ENCODE measurements around the gene FLT4.
"Not testable (repeated sequence)": the region's sequence is repeated elsewhere in the genome, so short reads cannot be mapped to it uniquely, and the experiment has no call there.

FLT4 gene

GRCh38 chr5:180675036-180675635, 25.7 kb upstream of the FLT4 start:
- Histone ChIP-seq H3F3A (ENCODE audit: insufficient read depth) (no peaks in the 10 kb centered on the region), H3K4me3 (ENCODE audit: insufficient read depth, low read length, poor library complexity, severe bottlenecking) (no peak overlapping the region), H3K36me3 (ENCODE audit: low read length) (no peaks in the 10 kb centered on the region), H3K27ac (ENCODE audit: low read depth, low read length) (no peak overlapping the region), H3K9ac (ENCODE audit: low read length) (no peak overlapping the region), H3K9me2 (replicated peaks; ENCODE audit: insufficient read depth, low read length) (no peaks in the 10 kb centered on the region), H4K20me1 (ENCODE audit: low read depth, low read length) (no peaks in the 10 kb centered on the region), H3K79me2 (ENCODE audit: insufficient read depth, low read length) (no peaks in the 10 kb centered on the region), H2AFZ (ENCODE audit: low read depth, low read length, severe bottlenecking) (no peak overlapping the region), H3K4me2 (ENCODE audit: low read depth, low read length, poor library complexity, severe bottlenecking) (no peak overlapping the region), H3K27me3 (ENCODE audit: low read length) (no peaks in the 10 kb centered on the region), H3K9me3 (ENCODE audit: insufficient read depth, low read length) (no peaks in the 10 kb centered on the region)
- TF ChIP-seq EZH2phosphoT487 (conservative IDR thresholded peaks at IDR 0.05; ENCODE audit: low read length) (no peak), CTCF (IDR thresholded peaks at IDR 0.05; ENCODE audit: insufficient read depth, low read length, poor library complexity, severe bottlenecking) (no peak)

DNA sequence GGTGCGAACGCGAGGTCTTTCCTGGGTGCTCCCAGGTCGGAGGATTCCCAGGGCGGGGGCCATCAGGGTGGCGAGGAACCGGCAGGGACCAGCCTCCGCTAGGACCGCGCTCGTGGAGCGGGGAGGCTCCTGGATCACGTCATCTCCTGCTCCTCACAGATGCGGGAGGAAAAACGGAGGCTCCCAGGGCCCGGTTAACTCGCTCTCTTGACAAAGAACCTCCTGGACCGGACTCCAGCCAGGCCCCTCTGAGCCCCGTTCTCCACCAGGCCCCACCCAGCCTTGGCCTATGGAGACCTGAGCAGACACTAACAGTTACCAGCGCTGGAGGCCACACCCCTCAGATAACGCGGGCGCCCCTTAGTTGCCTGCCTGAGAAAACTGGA, 24.7 kb upstream of the FLT4 start:
- not testable (repeated sequence) for H3K4me2 ChIP-seq (ENCODE audit: low read depth, low read length, poor library complexity, severe bottlenecking)

DNA sequence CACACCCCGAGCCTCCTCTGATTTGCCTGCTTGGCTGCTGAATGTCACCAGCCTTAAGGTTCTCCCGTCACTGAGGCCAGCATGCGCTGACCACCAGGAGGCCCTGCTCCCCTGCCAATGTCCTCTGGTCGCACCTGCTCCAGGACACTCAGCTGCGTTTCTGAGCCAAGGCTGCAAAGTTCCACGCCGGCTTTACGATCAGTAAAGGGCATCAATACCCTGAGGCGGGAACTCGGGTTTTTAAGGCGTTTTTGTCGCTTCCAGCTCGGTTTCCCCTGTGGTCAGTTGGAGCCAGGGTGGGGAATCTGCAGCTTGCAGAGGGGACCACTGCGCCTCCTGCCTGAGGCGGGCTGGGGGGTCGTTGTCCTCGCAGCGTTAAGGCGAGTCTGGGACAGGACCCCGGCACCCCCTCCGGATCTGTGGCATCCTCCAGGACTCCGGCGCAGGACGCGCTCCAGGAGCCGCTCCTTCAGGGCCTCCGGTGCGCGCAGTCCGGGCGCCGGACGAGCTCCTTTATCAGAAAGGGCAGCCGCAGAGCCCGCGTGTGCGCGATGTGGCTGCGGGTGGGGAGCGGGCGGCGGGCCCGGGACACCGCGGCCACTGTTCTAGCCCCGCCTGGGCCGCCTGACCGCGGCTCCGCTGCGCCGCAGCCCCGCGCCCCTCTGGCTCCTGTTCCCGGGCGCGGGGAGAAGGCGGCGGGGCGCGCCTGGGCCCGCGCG, 24.1 kb upstream of the FLT4 start:
- Histone ChIP-seq H3K4me2 (ENCODE audit: low read depth, low read length, poor library complexity, severe bottlenecking) (no peak overlapping the region), H3F3A (ENCODE audit: insufficient read depth) (no peaks in the 10 kb centered on the region), H3K9me3 (ENCODE audit: insufficient read depth, low read length) (no peaks in the 10 kb centered on the region), H2AFZ (ENCODE audit: low read depth, low read length, severe bottlenecking) (no peak overlapping the region), H3K36me3 (ENCODE audit: low read length) (no peaks in the 10 kb centered on the region), H3K9ac (ENCODE audit: low read length) (no peak overlapping the region), H3K9me2 (replicated peaks; ENCODE audit: insufficient read depth, low read length) (no peaks in the 10 kb centered on the region), H3K27ac (ENCODE audit: low read depth, low read length) (no peak overlapping the region), H3K79me2 (ENCODE audit: insufficient read depth, low read length) (no peaks in the 10 kb centered on the region), H3K4me3 (ENCODE audit: insufficient read depth, low read length, poor library complexity, severe bottlenecking) (no peak overlapping the region), H3K27me3 (ENCODE audit: low read length) (no peaks in the 10 kb centered on the region), H4K20me1 (ENCODE audit: low read depth, low read length) (no peaks in the 10 kb centered on the region)
- TF ChIP-seq CTCF (IDR thresholded peaks at IDR 0.05; ENCODE audit: insufficient read depth, low read length, poor library complexity, severe bottlenecking): no peak
- TF ChIP-seq EZH2phosphoT487 (conservative IDR thresholded peaks at IDR 0.05; ENCODE audit: low read length): no peak

More for the DNA sequence above, 24.7 kb upstream of the FLT4 start:
- not testable (repeated sequence) for H3K27me3 ChIP-seq (ENCODE audit: low read length); H4K20me1 ChIP-seq (ENCODE audit: low read depth, low read length); H3K79me2 ChIP-seq (ENCODE audit: insufficient read depth, low read length); H3K27ac ChIP-seq (ENCODE audit: low read depth, low read length); H3K4me3 ChIP-seq (ENCODE audit: insufficient read depth, low read length, poor library complexity, severe bottlenecking); H3K36me3 ChIP-seq (ENCODE audit: low read length); H3F3A ChIP-seq (ENCODE audit: insufficient read depth); H3K9me2 ChIP-seq (replicated peaks; ENCODE audit: insufficient read depth, low read length); H3K9ac ChIP-seq (ENCODE audit: low read length); H3K9me3 ChIP-seq (ENCODE audit: insufficient read depth, low read length); H2AFZ ChIP-seq (ENCODE audit: low read depth, low read length, severe bottlenecking)

DNA sequence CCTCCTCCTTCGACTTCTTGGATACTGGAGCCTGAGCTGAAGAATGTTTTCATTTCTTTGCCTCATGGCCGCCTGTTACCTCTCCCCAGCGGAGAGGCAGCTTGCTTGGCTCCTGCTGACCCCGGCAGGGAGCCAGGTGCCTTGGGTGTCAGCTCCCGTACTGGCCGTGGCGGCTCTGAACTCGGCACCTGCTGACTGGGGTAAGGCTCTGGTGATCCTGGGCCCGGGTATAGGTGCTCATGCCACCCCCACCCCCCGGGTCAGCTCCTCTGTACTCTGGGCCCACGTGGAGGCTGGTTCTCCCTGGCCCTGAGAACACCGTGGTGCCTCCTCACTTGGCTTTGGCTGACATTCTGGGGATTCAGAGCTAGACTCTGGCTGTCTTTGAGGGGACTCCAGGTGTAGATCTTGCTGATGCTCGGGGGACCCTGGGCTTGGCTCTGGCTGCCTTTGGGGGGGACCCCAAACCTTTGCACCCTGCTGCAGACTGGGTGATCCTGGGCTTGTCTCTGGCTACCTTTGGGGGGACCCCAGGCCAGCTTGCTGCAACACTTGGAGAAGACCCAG, 22.6 kb upstream of the FLT4 start:
- H3K9me3 ChIP-seq (ENCODE audit: insufficient read depth, low read length): not testable (repeated sequence)

More for the DNA sequence above, 22.6 kb upstream of the FLT4 start:
- not testable (repeated sequence) for H3K9ac ChIP-seq (ENCODE audit: low read length); H3K79me2 ChIP-seq (ENCODE audit: insufficient read depth, low read length); H4K20me1 ChIP-seq (ENCODE audit: low read depth, low read length); H3K27ac ChIP-seq (ENCODE audit: low read depth, low read length); H3K27me3 ChIP-seq (ENCODE audit: low read length); H3K9me2 ChIP-seq (replicated peaks; ENCODE audit: insufficient read depth, low read length); H3K36me3 ChIP-seq (ENCODE audit: low read length); H3K4me3 ChIP-seq (ENCODE audit: insufficient read depth, low read length, poor library complexity, severe bottlenecking); H3K4me2 ChIP-seq (ENCODE audit: low read depth, low read length, poor library complexity, severe bottlenecking); H2AFZ ChIP-seq (ENCODE audit: low read depth, low read length, severe bottlenecking); H3F3A ChIP-seq (ENCODE audit: insufficient read depth)
